ENCODE results near the gene PSTK.
A peak's percentile ranks its signal among the peaks of the same experiment; 100 is the strongest.

PSTK gene

GRCh38 chr10:122992031-122992585, 11.9 kb downstream of the PSTK start:
- DNase-seq (ENCODE audit: low read depth in 2 of 2) = no peak

- no peak for DNase-seq (ENCODE audit: low read depth in 2 of 2)
These were observed 13.7 kb downstream of the PSTK start for GRCh38 chr10:122993797-122994336.

GRCh38 chr10:122995936-122996335, 15.7 kb downstream of the PSTK start:
- DNase-seq (ENCODE audit: low read depth in 2 of 2) = no peak

GRCh38 chr10:122997864-122998263, 17.7 kb downstream of the PSTK start:
- no peak for DNase-seq (ENCODE audit: low read depth in 2 of 2)

- DNase-seq (ENCODE audit: low read depth in 2 of 2) = no peak
These were observed 18.2 kb downstream of the PSTK start for GRCh38 chr10:122998360-122998917.

GRCh38 chr10:122998934-122999333, 18.7 kb downstream of the PSTK start:
- DNase-seq (ENCODE audit: low read depth in 2 of 2) = no peak

GRCh38 chr10:122999347-122999746, 19.1 kb downstream of the PSTK start:
- no peak for DNase-seq (ENCODE audit: low read depth in 2 of 2)

GRCh38 chr10:123000155-123000554, 20.0 kb downstream of the PSTK start:
- DNase-seq (ENCODE audit: low read depth in 2 of 2) = no peak

- no peak for DNase-seq (ENCODE audit: low read depth in 2 of 2)
These were observed 21.2 kb downstream of the PSTK start for GRCh38 chr10:123001370-123001769.

- DNase-seq (ENCODE audit: low read depth in 2 of 2) = no peak
These were observed 24.1 kb downstream of the PSTK start for GRCh38 chr10:123004298-123004697.

GRCh38 chr10:123007558-123008354, 27.6 kb downstream of the PSTK start:
- DNase-seq (ENCODE audit: low read depth in 2 of 2) = peak; percentile 13 to 20

- peak; percentile 90 to 91 for DNase-seq (ENCODE audit: low read depth in 2 of 2)
These were observed 28.3 kb downstream of the PSTK start, which contains the start of the genes ACADSB and IKZF5 for GRCh38 chr10:123008355-123009104. ACADSB (plus strand) TSS chr10:123009006; CDS start chr10:123009030, 24 bp downstream. IKZF5 (minus strand) TSS chr10:123008795; CDS start chr10:122998625, 10,170 bp downstream.

- DNase-seq (ENCODE audit: low read depth in 2 of 2) = peak; percentile 0 to 3
These were observed 29.1 kb downstream of the PSTK start for GRCh38 chr10:123009105-123009820.

GRCh38 chr10:123011987-123012386, 31.8 kb downstream of the PSTK start:
- no peak for DNase-seq (ENCODE audit: low read depth in 2 of 2)

GRCh38 chr10:123013456-123014419, 33.5 kb downstream of the PSTK start:
- no peak for DNase-seq (ENCODE audit: low read depth in 2 of 2)

- no peak for DNase-seq (ENCODE audit: low read depth in 2 of 2)
These were observed 34.6 kb downstream of the PSTK start for GRCh38 chr10:123014772-123015171.

GRCh38 chr10:123016228-123016627, 36.0 kb downstream of the PSTK start:
- no peak for DNase-seq (ENCODE audit: low read depth in 2 of 2)

GRCh38 chr10:123017421-123018165, 37.4 kb downstream of the PSTK start:
- no peak for DNase-seq (ENCODE audit: low read depth in 2 of 2)

- no peak for DNase-seq (ENCODE audit: low read depth in 2 of 2)
These were observed 38.3 kb downstream of the PSTK start for GRCh38 chr10:123018531-123018930.
